Activated CD8-positive, alpha-beta memory T cell treated with anti-CD3 and anti-CD28 coated beads, Interleukin-2, amount 50 U/mL, for 1 hour (primary cell): ENCODE data around the gene SERGEF.

Experiments
- DNase-seq: peaks from one replicate; pipeline ENCODE4 v3.0.0-alpha.2; 2020; ENCODE audit errors: extremely low read depth

The SERGEF gene

GRCh38 chr11:18012906-18013781, at the start of gene SERGEF:
Gene SERGEF, minus strand, starts transcription at chr11:18013047. Its CDS starts 37 bp downstream, at chr11:18013010.
- peak; percentile 74 for DNase-seq

DNA sequence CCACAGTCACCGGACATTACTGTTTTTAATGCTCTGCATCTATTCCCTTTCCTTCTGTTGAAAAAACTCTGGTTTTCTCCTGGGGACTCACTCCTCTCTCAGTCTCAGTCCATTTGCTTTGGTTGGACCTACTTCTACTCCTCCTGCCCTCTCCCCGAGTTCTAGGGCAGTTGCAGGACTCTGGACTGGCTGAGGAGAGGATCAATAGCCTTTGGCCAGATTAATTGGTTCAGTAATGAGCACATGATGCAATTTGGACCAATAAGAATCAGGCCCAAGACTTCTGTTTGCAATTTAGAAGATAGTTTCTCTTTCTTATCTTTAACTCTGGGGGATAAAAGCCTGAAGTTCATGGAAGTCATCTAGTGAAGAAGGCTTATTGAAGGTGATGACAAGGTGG, 48.5 kb upstream of the SERGEF start:
- DNase-seq: no peak

- DNase-seq: no peak
These were observed 43.8 kb upstream of the SERGEF start for GRCh38 chr11:18056561-18057181.

- DNase-seq: no peak
These were observed 41.8 kb upstream of the SERGEF start for GRCh38 chr11:18054511-18055103.

DNA sequence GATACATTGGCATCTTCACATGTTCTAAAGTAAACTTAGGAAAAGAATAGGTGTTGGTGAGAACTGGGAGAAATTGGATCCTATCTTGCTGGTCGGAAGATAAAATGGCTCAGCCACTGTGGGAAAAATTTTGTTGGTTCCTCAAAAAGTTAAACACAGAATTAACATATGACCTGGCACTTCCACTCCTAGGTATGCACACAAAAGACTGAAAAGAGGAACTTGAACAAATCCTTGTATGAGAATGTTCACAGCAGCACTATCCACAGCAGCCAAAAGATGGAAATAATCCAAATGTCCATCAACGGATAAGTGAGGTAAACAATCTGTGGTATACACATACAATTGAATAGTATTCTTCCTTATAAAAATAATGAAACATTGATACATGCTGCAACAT, 38.0 kb upstream of the SERGEF start:
- DNase-seq: no peak

DNA sequence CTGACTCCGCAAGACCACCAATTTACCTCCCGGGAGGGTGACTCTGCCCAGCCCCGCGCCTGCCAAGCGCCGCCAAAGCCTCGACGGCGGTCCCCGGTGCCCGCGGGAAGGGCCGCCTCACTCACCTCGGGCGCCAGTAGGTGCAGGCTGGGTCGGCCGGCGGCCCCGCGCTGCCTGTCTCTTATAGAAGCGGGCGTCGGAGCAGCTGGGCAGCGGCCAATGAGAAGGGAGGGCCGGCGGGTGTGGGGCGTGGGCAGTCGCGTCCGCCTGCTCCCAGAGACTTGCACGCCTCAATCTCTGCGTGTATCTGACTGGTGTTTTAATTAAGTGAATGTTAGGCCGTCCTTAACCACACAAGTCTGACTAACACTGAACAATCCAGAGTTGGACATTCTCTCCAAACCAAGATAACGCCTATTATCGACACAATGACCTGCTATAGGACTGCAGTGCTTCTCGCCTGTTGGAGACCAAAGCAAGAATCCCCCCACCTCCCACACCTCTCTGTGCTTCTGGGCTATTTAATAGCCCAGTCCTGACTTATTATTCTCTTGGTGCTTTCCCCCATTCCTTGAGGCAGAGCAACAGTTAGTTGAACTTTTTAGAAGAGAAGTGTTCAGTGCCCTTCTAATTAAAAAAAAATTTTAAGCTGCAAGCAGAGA, 33.4 kb upstream of the SERGEF start, which contains the start of gene TPH1:
TPH1 (minus strand) TSS at position 154 of the 662 bp plus-strand sequence. CDS start 5,507 bp downstream, outside the sequence.
- no peak for DNase-seq

GRCh38 chr11:18036456-18036855, 23.6 kb upstream of the SERGEF start:
- no peak for DNase-seq

GRCh38 chr11:18027475-18027874, 14.6 kb upstream of the SERGEF start:
- DNase-seq: no peak

DNA sequence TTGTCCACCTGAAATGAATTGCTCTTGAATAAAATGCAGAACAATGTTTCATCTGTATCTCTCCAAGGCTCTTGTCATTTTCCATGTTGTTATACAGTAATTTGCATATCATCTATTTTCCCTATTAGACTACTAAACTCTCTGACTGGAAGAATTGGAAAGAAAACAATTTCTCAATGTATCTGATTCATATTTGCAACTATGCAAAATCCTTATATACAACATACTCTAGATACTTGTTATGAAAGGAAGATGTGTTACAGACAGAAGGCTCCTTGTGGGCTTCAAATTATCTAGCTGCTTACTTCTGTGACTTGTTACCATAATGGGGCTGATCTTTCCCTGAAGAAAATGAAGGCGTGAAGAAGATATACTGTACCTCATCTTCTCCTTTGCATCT, 9.6 kb upstream of the SERGEF start:
- no peak for DNase-seq

DNA sequence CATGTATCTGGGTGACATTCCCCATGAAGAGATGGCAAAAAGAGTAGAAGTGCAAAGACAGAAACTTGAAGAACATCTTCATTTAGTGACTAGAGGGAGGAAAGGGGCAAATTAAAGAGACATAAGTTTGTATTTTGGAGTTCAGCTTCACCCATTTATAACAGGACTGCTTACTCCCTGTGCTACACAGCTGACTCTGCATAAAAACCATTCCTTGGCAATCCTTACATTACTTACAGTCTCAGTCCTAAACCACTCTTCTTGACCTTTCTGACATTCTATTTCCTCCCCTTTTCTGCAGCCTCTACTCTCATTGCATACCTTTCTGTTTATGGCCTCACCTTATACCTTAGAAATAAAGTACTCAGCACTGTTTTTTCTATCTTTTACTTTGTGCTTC, 6.8 kb upstream of the SERGEF start:
- no peak for DNase-seq

- DNase-seq: no peak
These were observed 3.9 kb upstream of the SERGEF start for GRCh38 chr11:18016789-18017188.

DNA sequence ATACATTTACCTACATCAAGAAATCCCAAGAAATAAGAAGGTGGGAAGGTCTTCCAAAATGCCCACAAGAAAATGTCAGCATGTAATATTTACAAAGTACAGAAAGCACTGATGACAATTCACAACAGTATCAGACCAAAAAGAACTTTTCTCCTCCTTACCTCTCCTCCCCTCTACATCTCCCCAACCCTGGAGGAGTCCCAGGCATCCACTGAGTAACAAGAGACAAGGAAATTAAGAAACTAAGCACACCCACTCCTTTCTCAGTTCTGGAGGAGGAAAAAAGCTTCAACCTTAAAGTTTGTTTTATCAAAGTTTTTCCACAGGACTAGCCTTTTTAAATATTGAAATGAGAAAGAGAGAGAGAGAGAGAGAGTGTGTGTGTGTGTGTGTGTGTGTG, 2.0 kb upstream of the SERGEF start:
- no peak for DNase-seq

DNA sequence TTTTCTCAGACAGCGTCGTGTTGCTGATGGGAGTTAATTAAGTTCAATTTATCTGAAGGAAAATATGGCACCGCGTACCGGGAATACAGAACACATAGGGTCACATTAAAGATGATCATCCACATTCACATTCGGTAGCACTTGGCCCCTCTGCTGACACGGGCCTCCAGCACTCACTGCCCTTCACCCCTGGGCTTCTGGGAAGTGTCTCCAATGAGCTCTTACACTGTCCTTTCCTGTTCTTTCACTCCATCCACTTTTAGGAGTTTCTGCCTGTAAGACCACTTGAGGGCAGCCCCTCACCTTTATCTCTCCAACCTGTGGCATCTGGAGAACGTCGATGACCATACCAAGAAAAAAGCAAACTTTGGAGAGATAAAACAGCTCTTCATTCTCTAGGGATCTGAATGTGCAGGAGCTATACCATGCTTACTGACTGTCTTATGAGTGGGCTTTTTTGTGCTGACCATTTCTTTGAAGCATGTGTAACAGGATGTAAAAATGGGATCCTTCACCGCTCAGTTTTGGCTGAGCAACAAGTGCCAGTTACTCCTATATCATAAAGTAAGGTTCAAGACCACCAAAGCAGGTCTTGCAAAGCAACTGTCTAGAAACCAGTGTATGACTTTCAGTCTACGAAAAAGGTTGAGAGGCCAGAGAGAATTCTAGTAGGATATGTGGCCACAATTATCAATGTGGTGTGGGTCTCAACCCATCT, 1.1 kb upstream of the SERGEF start:
- DNase-seq: no peak

GRCh38 chr11:18012122-18012905, 533 bp downstream of the SERGEF start:
- DNase-seq: no peak

DNA sequence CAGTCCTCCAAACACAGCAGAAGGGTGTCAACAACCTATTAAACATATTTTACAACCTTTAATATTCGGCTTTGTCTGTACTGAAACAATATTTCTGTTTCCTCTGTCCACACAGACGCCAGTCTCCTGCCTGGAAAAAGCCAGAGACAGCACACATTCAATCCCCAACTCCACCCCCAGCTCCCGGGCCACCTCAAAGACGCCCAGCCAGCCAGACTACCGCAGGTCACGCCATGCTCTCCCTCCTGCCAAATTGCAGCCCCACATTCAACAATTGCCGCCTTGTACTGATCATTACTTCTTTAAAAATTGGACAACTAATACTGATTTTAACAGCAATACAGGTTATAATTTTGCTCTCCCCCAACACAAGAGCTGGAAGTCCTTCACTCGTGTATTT, 1.2 kb downstream of the SERGEF start:
- DNase-seq: no peak

GRCh38 chr11:18010977-18011586, 1.8 kb downstream of the SERGEF start:
- no peak for DNase-seq

DNA sequence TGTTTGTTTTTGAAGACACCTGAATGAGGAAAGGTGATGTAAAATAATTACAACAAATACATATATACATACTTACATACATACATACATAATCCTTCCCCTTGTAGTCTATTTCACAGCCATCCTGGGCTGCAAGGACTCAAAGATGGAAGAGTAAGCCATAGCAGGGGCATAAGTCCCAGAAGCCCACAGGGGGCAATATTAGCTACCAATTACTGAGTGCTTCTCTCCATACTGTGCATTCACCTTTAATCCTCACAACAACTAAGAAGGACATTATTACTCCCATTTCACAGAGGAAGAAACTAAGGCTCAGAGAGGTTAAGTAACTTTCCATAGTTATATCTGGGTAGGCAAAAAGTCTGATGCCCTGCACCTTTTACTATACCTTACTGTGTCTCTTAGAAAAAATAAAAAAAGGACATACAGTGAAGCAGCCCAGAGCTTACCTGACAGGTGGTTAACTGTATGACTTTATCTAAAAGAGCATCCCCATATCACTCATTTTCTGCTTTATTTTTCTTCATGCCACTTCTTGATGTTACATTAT, 2.7 kb downstream of the SERGEF start:
- DNase-seq: no peak

DNA sequence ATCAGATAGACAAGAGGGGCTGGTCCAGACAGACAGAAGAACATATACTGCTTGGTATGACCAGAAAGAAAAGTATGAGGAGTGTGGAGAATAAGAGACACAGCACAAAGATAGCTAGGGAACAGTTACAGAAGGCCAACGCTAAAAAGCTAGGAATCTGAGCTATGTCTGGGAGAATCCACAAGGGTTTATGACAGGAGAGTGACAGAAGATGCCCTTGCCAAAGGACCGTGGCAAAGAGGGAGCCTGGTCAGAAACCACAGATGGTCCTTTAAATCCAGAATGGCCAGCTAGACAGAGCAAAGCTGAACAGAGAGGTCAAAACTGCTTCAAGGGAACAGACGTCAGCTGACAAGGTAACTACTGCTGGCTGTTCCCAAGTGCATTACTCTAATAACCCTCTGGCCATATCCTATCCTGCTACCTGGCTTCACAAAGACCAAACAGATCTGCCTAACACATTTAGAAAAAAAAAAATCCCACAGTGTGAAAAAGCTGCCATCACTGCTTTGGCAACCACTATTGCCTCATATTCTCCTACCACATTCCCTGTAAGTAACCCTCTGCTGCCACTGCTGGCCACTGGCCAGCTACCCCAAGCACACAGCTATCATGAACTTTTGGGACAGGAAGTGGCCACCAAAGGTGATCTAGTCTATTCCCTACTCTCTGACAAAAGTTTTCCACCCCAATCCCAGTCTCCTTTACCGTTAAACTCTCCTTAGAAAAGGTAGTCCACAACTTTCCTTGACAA, 7.3 kb downstream of the SERGEF start:
- no peak for DNase-seq

DNA sequence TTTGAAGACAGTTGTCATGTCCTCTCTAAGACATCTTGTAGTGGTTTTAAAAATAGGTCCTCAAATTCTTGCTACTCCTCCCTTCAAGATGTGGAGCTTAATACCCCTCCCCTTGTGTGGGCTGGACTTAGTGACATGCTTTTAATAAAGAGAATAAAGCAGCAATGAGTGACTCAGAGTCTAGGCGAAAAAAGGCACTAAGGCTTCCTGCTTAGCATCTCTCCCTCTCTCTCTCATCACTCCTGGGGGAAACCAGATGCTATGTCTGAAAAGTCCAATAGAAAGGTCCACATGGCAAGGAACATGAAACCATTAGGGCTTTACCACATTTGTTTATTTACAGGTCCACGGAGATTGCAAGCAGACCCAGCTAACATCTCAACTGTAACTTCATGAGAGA, 11.7 kb downstream of the SERGEF start:
- no peak for DNase-seq
